Measurements from ENCODE around the gene ALG1.

- TF ChIP-seq CTCF (IDR thresholded peaks at IDR 0.05; ENCODE audit: low read length) (no peak), EZH2 (optimal IDR thresholded peaks at IDR 0.05; ENCODE audit: low read depth, low read length) (no peak), EZH2phosphoT487 (IDR thresholded peaks at IDR 0.05; ENCODE audit: low read length) (no peak)
Observed at GRCh38 chr16:5069854-5070253, 1.8 kb upstream of the ALG1 start.
